T-cell (primary cell): Measurements from ENCODE around the gene NEK10. TPM values are rescaled to one million over a fixed set of nuclear protein-coding genes. Genes with fewer than 3 reads are reported as not detected.

ENCODE experiments used
- ATAC-seq, 4 experiments: fragments of 200-7000 bp in 3 of 4; fragments of 150-1000 bp in 1 of 4; cut with Tn5 transposase; replicated peaks in 1 of 4; 1 replicate in 3 of 4; 2 replicates in 1 of 4; pipeline ENCODE4 v1.10.0; 2021; ENCODE audit warnings: moderate library complexity in 3 of 4, mild to moderate bottlenecking in 2 of 4, moderate number of reproducible peaks in 1 of 4
- CTCF ChIA-PET, 2 donors: fragments of 300-600 bp; sonication (Branson Sonifier 250); formaldehyde crosslinking; loops; one replicate each; lab custom pipeline; 2022; ENCODE audit warnings: antibody characterized with exemption in 2 of 2; lab: Charles Lee
- POLR2A ChIA-PET, 2 donors: fragments of 300-600 bp; sonication (Branson Sonifier 250); formaldehyde crosslinking; loops; one replicate each; lab custom pipeline; 2022; ENCODE audit warnings: antibody characterized with exemption in 2 of 2; lab: Charles Lee
- DNase-seq, 35 experiments: peaks; one replicate each; pipeline versions ENCODE4 v3.0.0 to v3.0.0-alpha.2; 2013 to 2023
- H3K27ac ChIP-seq: one replicate; pipeline ENCODE4 v1.5.1; 2013; ENCODE audit warnings: low read length
- H3K27me3 ChIP-seq, 2 experiments: replicated peaks in 1 of 2; 1 replicate in 1 of 2; 2 replicates in 1 of 2; pipeline versions ENCODE4 v1.6.1 to v1.7.0; 2013; ENCODE audit warnings: low read length in 1 of 2, mixed read lengths in 1 of 2; ENCODE audit not compliant: control insufficient read depth in 2 of 2, insufficient read depth in 2 of 2; ENCODE audit errors: extremely low read depth in 1 of 2
- H3K36me3 ChIP-seq, 2 donors: 1 replicate in 1 of 2; 2 replicates in 1 of 2; pipeline versions ENCODE4 v1.6.1 to v1.7.0; 2013; ENCODE audit warnings: low read length in 1 of 2; ENCODE audit not compliant: control insufficient read depth in 2 of 2, insufficient read depth in 1 of 2; ENCODE audit errors: extremely low read depth in 1 of 2
- H3K4me1 ChIP-seq, 2 experiments: 1 replicate in 1 of 2; 2 replicates in 1 of 2; pipeline versions ENCODE4 v1.6.1 to v1.7.0; 2013; ENCODE audit warnings: low read length in 2 of 2, mixed read lengths in 1 of 2; ENCODE audit not compliant: insufficient read depth in 2 of 2, control insufficient read depth in 1 of 2; ENCODE audit errors: extremely low read depth in 1 of 2
- H3K4me3 ChIP-seq, 2 donors: 1 replicate in 1 of 2; 2 replicates in 1 of 2; pipeline versions ENCODE4 v1.5.1 to v1.7.0; 2013; ENCODE audit warnings: mild to moderate bottlenecking in 2 of 2, low read length in 1 of 2, moderate library complexity in 1 of 2; ENCODE audit not compliant: control insufficient read depth in 1 of 2; ENCODE audit errors: extremely low read depth in 1 of 2
- H3K9me3 ChIP-seq: 2 replicates; pipeline ENCODE4 v1.7.0; 2013
- H3K27ac Mint-ChIP-seq, 2 donors: one replicate each; pipeline ENCODE4 v1.8.0; 2020 to 2021; ENCODE audit warnings: mild to moderate bottlenecking in 2 of 2, mixed read lengths in 2 of 2
- H3K27me3 Mint-ChIP-seq, 2 donors: one replicate each; pipeline ENCODE4 v1.8.0; 2021 to 2022; ENCODE audit warnings: mixed read lengths in 2 of 2
- H3K36me3 Mint-ChIP-seq: one replicate; pipeline ENCODE4 v1.8.0; 2021; ENCODE audit warnings: mixed read lengths
- H3K4me1 Mint-ChIP-seq, 3 donors: one replicate each; pipeline ENCODE4 v1.8.0; 2020 to 2022; ENCODE audit warnings: mixed read lengths in 3 of 3, mild to moderate bottlenecking in 1 of 3
- H3K4me3 Mint-ChIP-seq, 3 donors: one replicate each; pipeline ENCODE4 v1.8.0; 2020 to 2022; ENCODE audit warnings: mild to moderate bottlenecking in 3 of 3, mixed read lengths in 3 of 3, moderate library complexity in 3 of 3
- H3K9me3 Mint-ChIP-seq, 3 donors: one replicate each; pipeline ENCODE4 v1.8.0; 2020 to 2022; ENCODE audit warnings: mixed read lengths in 3 of 3
- WGBS: methylation state at CpG from one replicate; pipeline ENCODE4 v1.1.5; 2013; ENCODE audit warnings: missing lambda C conversion rate; ENCODE audit not compliant: insufficient coverage; 5-methylcytosine and 5-hydroxymethylcytosine counted together
- total RNA-seq, 35 experiments: library from RNA in 6 of 35; stranded (reverse) in 6 of 35; fragments of 120-200 nt in 1 of 35; gene quantifications; one replicate each; pipeline versions ENCODE4 v1.2.1 to v1.2.4 and lab custom pipeline; 2013 to 2026

The NEK10 gene
- total RNA-seq, 5 donors from 2014 or later (not counting 1 experiment from before 2014, with no cell fraction given): 0.73 to 2.2 (median 1.2) TPM

GRCh38 chr3:27387625-27388024, 18.4 kb upstream of the NEK10 start:
- H3K4me3 Mint-ChIP-seq: no peak overlapping the region
- no CpG with 5 or more reads among the region's 1 CpG for WGBS
- ATAC-seq: no peak
- no peak for DNase-seq
- H3K27ac Mint-ChIP-seq: peak overlapping the region in 1 of 2 donors; percentile 59
- no peaks in the 10 kb centered on the region for H3K9me3 ChIP-seq
- H3K27ac ChIP-seq: no peak overlapping the region
- peaks cover 41% of the 10 kb centered on the region for H3K36me3 Mint-ChIP-seq
- H3K4me1 Mint-ChIP-seq: peaks cover 2 to 4% (median 4%) of the 10 kb centered on the region in 3 donors
- no peaks in the 10 kb centered on the region for H3K4me1 ChIP-seq
- H3K36me3 ChIP-seq: peaks cover 0 to 53% of the 10 kb centered on the region in 2 donors
- no peaks in the 10 kb centered on the region for H3K27me3 Mint-ChIP-seq
- ChIA-PET POLR2A (no interaction called here), CTCF (no interaction called here)
- H3K9me3 Mint-ChIP-seq: no peaks in the 10 kb centered on the region
- H3K4me3 ChIP-seq: no peak overlapping the region
- H3K27me3 ChIP-seq: no peaks in the 10 kb centered on the region

GRCh38 chr3:27385504-27385903, 16.3 kb upstream of the NEK10 start:
- H3K27ac Mint-ChIP-seq: no peak overlapping the region
- ChIA-PET CTCF (no interaction called here), POLR2A (no interaction called here)
- Histone ChIP-seq H3K27ac (no peak overlapping the region), H3K4me1 (no peaks in the 10 kb centered on the region), H3K27me3 (no peaks in the 10 kb centered on the region), H3K36me3 (peaks cover 5 to 46% of the 10 kb centered on the region in 2 donors), H3K4me3 (no peak overlapping the region), H3K9me3 (no peaks in the 10 kb centered on the region)
- no peaks in the 10 kb centered on the region for H3K9me3 Mint-ChIP-seq
- H3K27me3 Mint-ChIP-seq: no peaks in the 10 kb centered on the region
- H3K4me1 Mint-ChIP-seq: no peaks in the 10 kb centered on the region
- H3K36me3 Mint-ChIP-seq: peaks cover 32% of the 10 kb centered on the region
- H3K4me3 Mint-ChIP-seq: no peak overlapping the region
- ATAC-seq: no peak
- no peak for DNase-seq

- Mint-ChIP-seq H3K27ac (peak overlapping the region in 1 of 2 donors; percentile 18), H3K9me3 (no peaks in the 10 kb centered on the region), H3K4me3 (no peak overlapping the region), H3K36me3 (peaks cover 32% of the 10 kb centered on the region), H3K27me3 (no peaks in the 10 kb centered on the region), H3K4me1 (no peaks in the 10 kb centered on the region)
- no CpG with 5 or more reads among the region's 1 CpG for WGBS
- DNase-seq (no peak), ATAC-seq (no peak)
- Histone ChIP-seq H3K4me3 (no peak overlapping the region), H3K9me3 (no peaks in the 10 kb centered on the region), H3K36me3 (peaks cover 5 to 46% of the 10 kb centered on the region in 2 donors), H3K27ac (no peak overlapping the region), H3K4me1 (no peaks in the 10 kb centered on the region), H3K27me3 (no peaks in the 10 kb centered on the region)
- ChIA-PET CTCF (no interaction called here), POLR2A (no interaction called here)
These were observed 15.0 kb upstream of the NEK10 start for GRCh38 chr3:27384191-27384590.

- ATAC-seq (no peak), DNase-seq (no peak)
- Mint-ChIP-seq H3K36me3 (peaks cover 33% of the 10 kb centered on the region), H3K4me1 (peaks cover 0 to 3% (median 0%) of the 10 kb centered on the region in 3 donors), H3K27ac (no peak overlapping the region), H3K9me3 (no peaks in the 10 kb centered on the region), H3K27me3 (no peaks in the 10 kb centered on the region), H3K4me3 (no peak overlapping the region)
- H3K4me1 ChIP-seq: no peaks in the 10 kb centered on the region
- no peaks in the 10 kb centered on the region for H3K27me3 ChIP-seq
- H3K9me3 ChIP-seq: no peaks in the 10 kb centered on the region
- POLR2A ChIA-PET: interaction anchor here (0.5 to 0.6 kb wide), 3 partner anchors 10 to 86 kb away, joined by 3 read pairs; no protein-coding TSS in a partner anchor
- CTCF ChIA-PET: interaction anchor here in 1 of 2 donors (0.5 kb wide), 1 partner anchor 303 kb away, joined by 4 read pairs; no protein-coding TSS in a partner anchor
- WGBS: no CpG with 5 or more reads among the region's 3 CpGs
- H3K36me3 ChIP-seq: peaks cover 5 to 53% of the 10 kb centered on the region in 2 donors
- H3K4me3 ChIP-seq: no peak overlapping the region
- H3K27ac ChIP-seq: no peak overlapping the region
These were observed 11.5 kb upstream of the NEK10 start for GRCh38 chr3:27380433-27381357.

- Mint-ChIP-seq H3K27ac (peak overlapping the region; percentile 58 to 59), H3K4me3 (no peak overlapping the region), H3K9me3 (no peaks in the 10 kb centered on the region), H3K36me3 (peaks cover 26% of the 10 kb centered on the region), H3K4me1 (peaks cover 0 to 3% (median 0%) of the 10 kb centered on the region in 3 donors), H3K27me3 (no peaks in the 10 kb centered on the region)
- H3K27ac ChIP-seq: no peak overlapping the region
- DNase-seq (no peak), ATAC-seq (no peak)
- ChIA-PET CTCF (no interaction called here), POLR2A (interaction anchor here in 1 of 2 donors (0.7 kb wide), 1 partner anchor 183 kb away, joined by 5 read pairs; no protein-coding TSS in a partner anchor)
- H3K4me3 ChIP-seq: no peak overlapping the region
- H3K27me3 ChIP-seq: no peaks in the 10 kb centered on the region
- H3K4me1 ChIP-seq: no peaks in the 10 kb centered on the region
- H3K36me3 ChIP-seq: peaks cover 5 to 35% of the 10 kb centered on the region in 2 donors
- no peaks in the 10 kb centered on the region for H3K9me3 ChIP-seq
These were observed 9.1 kb upstream of the NEK10 start for GRCh38 chr3:27378331-27378730.

- ChIA-PET CTCF (no interaction called here), POLR2A (no interaction called here)
- Mint-ChIP-seq H3K27me3 (no peaks in the 10 kb centered on the region), H3K27ac (no peak overlapping the region), H3K4me1 (peaks cover 0 to 3% (median 0%) of the 10 kb centered on the region in 3 donors), H3K4me3 (no peak overlapping the region), H3K9me3 (no peaks in the 10 kb centered on the region), H3K36me3 (peaks cover 16% of the 10 kb centered on the region)
- no CpG with 5 or more reads among the region's 6 CpGs for WGBS
- Histone ChIP-seq H3K36me3 (peaks cover 0 to 26% of the 10 kb centered on the region in 2 donors), H3K27ac (no peak overlapping the region), H3K4me3 (no peak overlapping the region), H3K9me3 (no peaks in the 10 kb centered on the region), H3K27me3 (no peaks in the 10 kb centered on the region), H3K4me1 (no peaks in the 10 kb centered on the region)
- no peak for DNase-seq
- no peak for ATAC-seq
These were observed 7.1 kb upstream of the NEK10 start for GRCh38 chr3:27376109-27376772.
